H9 (cell line): ENCODE measurements around the gene TFF3. TPM values are rescaled to one million over a fixed set of nuclear protein-coding genes. Genes with fewer than 3 reads are reported as not detected.
A peak's percentile ranks its signal among the peaks of the same experiment; 100 is the strongest.
"Not testable (repeated sequence)": the region's sequence is repeated elsewhere in the genome, so short reads cannot be mapped to it uniquely, and the experiment has no call there.

Experiments
- DNase-seq: peaks from one replicate; pipeline ENCODE4 v3.0.0-alpha.2; 2017
- H2AFZ ChIP-seq: one replicate; pipeline ENCODE4 v1.6.1; 2013; ENCODE audit warnings: mild to moderate bottlenecking, low read length, control low read depth, moderate library complexity
- H2AK5ac ChIP-seq: 2 replicates; pipeline ENCODE4 v1.6.1; 2013; ENCODE audit warnings: low read length, control low read depth, mixed read lengths; ENCODE audit not compliant: insufficient read length
- H2BK120ac ChIP-seq: one replicate; pipeline ENCODE4 v1.6.1; 2013; ENCODE audit warnings: low read depth, mild to moderate bottlenecking, low read length, control low read depth, inconsistent platforms; ENCODE audit not compliant: poor library complexity, severe bottlenecking
- H2BK12ac ChIP-seq: 2 replicates; pipeline ENCODE4 v1.6.1; 2013; ENCODE audit warnings: low read length, control low read depth, mixed read lengths, low read depth; ENCODE audit not compliant: insufficient read length
- H2BK15ac ChIP-seq: 2 replicates; pipeline ENCODE4 v1.6.1; 2013; ENCODE audit warnings: low read depth, low read length, control low read depth
- H2BK20ac ChIP-seq: one replicate; pipeline ENCODE4 v1.6.1; 2013; ENCODE audit warnings: low read depth, mild to moderate bottlenecking, low read length, control low read depth, inconsistent platforms; ENCODE audit not compliant: poor library complexity, severe bottlenecking
- H2BK5ac ChIP-seq: 2 replicates; pipeline ENCODE4 v1.6.1; 2013; ENCODE audit warnings: low read length, control low read depth, mixed read lengths; ENCODE audit not compliant: insufficient read length
- H3K14ac ChIP-seq: 2 replicates; pipeline ENCODE4 v1.6.1; 2013; ENCODE audit warnings: low read length, control low read depth; ENCODE audit not compliant: insufficient read depth
- H3K18ac ChIP-seq: 2 replicates; pipeline ENCODE4 v1.6.1; 2013; ENCODE audit warnings: low read depth, mild to moderate bottlenecking, mixed read lengths, low read length, control low read depth; ENCODE audit not compliant: insufficient read length
- H3K23ac ChIP-seq: 2 replicates; pipeline ENCODE4 v1.6.1; 2013; ENCODE audit warnings: low read length, control low read depth, mixed read lengths, low read depth; ENCODE audit not compliant: insufficient read length
- H3K23me2 ChIP-seq: 2 replicates; pipeline ENCODE4 v1.6.1; 2013; ENCODE audit warnings: low read depth, mild to moderate bottlenecking, mixed read lengths, low read length, control low read depth; ENCODE audit not compliant: insufficient read length, poor library complexity, severe bottlenecking
- H3K27ac ChIP-seq: 2 replicates; pipeline ENCODE4 v1.5.1; 2013; ENCODE audit warnings: low read length, control low read depth, mixed read lengths, low read depth; ENCODE audit not compliant: insufficient read length
- H3K27me3 ChIP-seq: 2 replicates; pipeline ENCODE4 v1.6.1; 2013; ENCODE audit warnings: low read length, control low read depth, inconsistent platforms; ENCODE audit not compliant: insufficient read depth
- H3K4ac ChIP-seq: 2 replicates; pipeline ENCODE4 v1.6.1; 2013; ENCODE audit warnings: low read depth, mild to moderate bottlenecking, control low read depth, inconsistent platforms, low read length, moderate library complexity
- H3K4me1 ChIP-seq: 2 replicates; pipeline ENCODE4 v1.6.1; 2013; ENCODE audit warnings: low read length, control low read depth, inconsistent platforms; ENCODE audit not compliant: insufficient read depth
- H3K4me2 ChIP-seq: 2 replicates; pipeline ENCODE4 v1.6.1; 2013; ENCODE audit warnings: low read length, control low read depth, mixed read lengths; ENCODE audit not compliant: insufficient read length, insufficient read depth
- H3K56ac ChIP-seq: 2 replicates; pipeline ENCODE4 v1.6.1; 2013; ENCODE audit warnings: low read depth, mild to moderate bottlenecking, mixed read lengths, low read length, control low read depth; ENCODE audit not compliant: insufficient read length
- H3K79me1 ChIP-seq: 2 replicates; pipeline ENCODE4 v1.6.1; 2013; ENCODE audit warnings: low read depth, mild to moderate bottlenecking, moderate library complexity, low read length, control low read depth, inconsistent platforms; ENCODE audit not compliant: insufficient read depth, poor library complexity, severe bottlenecking
- H3K79me2 ChIP-seq: 2 replicates; pipeline ENCODE4 v1.6.1; 2013; ENCODE audit warnings: low read length, control low read depth, inconsistent platforms; ENCODE audit not compliant: insufficient read depth
- H3K9ac ChIP-seq: 2 replicates; pipeline ENCODE4 v1.6.1; 2013; ENCODE audit warnings: low read length, control low read depth, mixed read lengths; ENCODE audit not compliant: insufficient read length; ENCODE audit errors: extremely low read depth
- H3K9me3 ChIP-seq: one replicate; pipeline ENCODE4 v1.6.1; 2013; ENCODE audit warnings: low read depth, low read length, inconsistent platforms; ENCODE audit not compliant: control insufficient read depth
- H3T11ph ChIP-seq: one replicate; pipeline ENCODE4 v1.6.1; 2013; ENCODE audit warnings: mild to moderate bottlenecking, low read length, control low read depth, inconsistent platforms
- H4K20me1 ChIP-seq: one replicate; pipeline ENCODE4 v1.6.1; 2013; ENCODE audit not compliant: control insufficient read depth, insufficient read length, insufficient read depth
- H4K5ac ChIP-seq: 2 replicates; pipeline ENCODE4 v1.6.1; 2013; ENCODE audit warnings: low read depth, mild to moderate bottlenecking, mixed read lengths, low read length, control low read depth; ENCODE audit not compliant: insufficient read length
- H4K8ac ChIP-seq: replicated peaks from 2 replicates; pipeline ENCODE4 v1.6.1; 2013; ENCODE audit warnings: low read length, control low read depth, mixed read lengths, low read depth; ENCODE audit not compliant: insufficient read length
- H4K91ac ChIP-seq: 2 replicates; pipeline ENCODE4 v1.6.1; 2013; ENCODE audit warnings: low read depth, mild to moderate bottlenecking, moderate library complexity, mixed read lengths, low read length, control low read depth; ENCODE audit not compliant: insufficient read length
- H3K27ac Mint-ChIP-seq, 3 experiments: 2 replicates in 2 of 3; 3 replicates in 1 of 3; pipeline ENCODE4 v1.8.0; 2020 to 2021; ENCODE audit warnings: mixed read lengths in 3 of 3, mild to moderate bottlenecking in 1 of 3, moderate library complexity in 1 of 3
- H3K27me3 Mint-ChIP-seq: 2 replicates; pipeline ENCODE4 v1.8.0; 2021; ENCODE audit warnings: low read depth, mild to moderate bottlenecking, moderate library complexity, mixed read lengths
- H3K36me3 Mint-ChIP-seq, 3 experiments: 2 replicates in 2 of 3; 3 replicates in 1 of 3; pipeline ENCODE4 v1.8.0; 2020 to 2021; ENCODE audit warnings: low read depth in 3 of 3, mixed read lengths in 3 of 3; ENCODE audit not compliant: insufficient read depth in 1 of 3
- H3K4me1 Mint-ChIP-seq, 2 experiments: 2 replicates each; pipeline ENCODE4 v1.8.0; 2020; ENCODE audit warnings: mixed read lengths in 2 of 2
- H3K4me3 Mint-ChIP-seq, 2 experiments: 2 replicates in 1 of 2; 3 replicates in 1 of 2; pipeline ENCODE4 v1.8.0; 2020 to 2021; ENCODE audit warnings: mild to moderate bottlenecking in 2 of 2, mixed read lengths in 2 of 2, moderate library complexity in 1 of 2
- H3K9me3 Mint-ChIP-seq, 2 experiments: 2 replicates in 1 of 2; 3 replicates in 1 of 2; pipeline ENCODE4 v1.8.0; 2020; ENCODE audit warnings: mild to moderate bottlenecking in 2 of 2, mixed read lengths in 2 of 2, moderate library complexity in 1 of 2
- WGBS: extraction: QIAGEN DNeasy Blood & Tissue Kit; methylation state at CpG from one replicate; pipeline ENCODE4 v1.1.7; 2013; ENCODE audit warnings: missing lambda C conversion rate, low lambda C conversion rate, mixed read lengths; ENCODE audit not compliant: insufficient read length; ENCODE audit errors: extremely low coverage; 5-methylcytosine and 5-hydroxymethylcytosine counted together
- total RNA-seq: library from RNA; stranded (reverse); gene quantifications from 2 replicates; pipeline ENCODE4 v1.2.1, GENCODE V29; 2021
- TF ChIP-seq, protein P1 (sequence below): fragments of 200-600 bp; sonication (generic); conservative IDR thresholded peaks from 3 replicates; pipeline ENCODE4 v1.8.0; 2021; ENCODE audit warnings: antibody characterized with exemption, mild to moderate bottlenecking

The TFF3 gene
- total RNA-seq, 1 experiment from 2014 or later, result 1.5 TPM

DNA sequence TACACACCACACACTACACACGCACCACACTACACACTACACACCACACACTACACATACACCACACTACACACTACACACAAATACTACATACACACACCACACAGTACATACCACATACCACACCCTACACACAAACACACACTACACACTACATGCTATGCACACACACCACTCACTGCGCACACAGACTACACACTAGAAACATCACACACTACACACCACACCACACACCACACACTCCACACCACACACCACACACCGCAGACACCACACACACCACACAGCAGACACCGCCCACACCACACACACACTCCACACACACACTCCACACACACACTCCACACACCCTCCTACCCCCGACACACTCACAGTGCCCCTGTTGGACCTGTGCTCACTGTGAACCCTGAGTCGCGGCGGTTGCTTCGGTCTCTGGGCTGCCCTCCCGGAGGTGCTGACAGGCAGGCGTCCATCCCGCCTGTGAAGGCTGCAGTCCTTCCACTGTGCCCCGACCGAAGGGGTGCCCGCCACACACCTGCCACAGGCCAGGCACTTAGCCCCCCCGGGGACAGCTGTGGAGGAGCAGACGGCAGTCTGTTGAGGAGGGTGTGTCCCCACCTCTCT, 21.4 kb downstream of the TFF3 start:
- H3K23ac ChIP-seq, result no peak overlapping the region
- H2AK5ac ChIP-seq, result no peak overlapping the region
- H2BK15ac ChIP-seq, result no peak overlapping the region
- no peak overlapping the region for H4K8ac ChIP-seq
- no peaks in the 10 kb centered on the region for H4K20me1 ChIP-seq
- H3K4me3 Mint-ChIP-seq, result no peak overlapping the region
- H4K91ac ChIP-seq, result no peak overlapping the region
- no peak overlapping the region for H3K4me2 ChIP-seq
- no peaks in the 10 kb centered on the region for H3K27me3 ChIP-seq
- no peak overlapping the region for H3K14ac ChIP-seq
- no peak overlapping the region for H3T11ph ChIP-seq
- no peaks in the 10 kb centered on the region for H3K4me1 ChIP-seq
- H3K9me3 Mint-ChIP-seq, result peaks cover under 1 to 4% of the 10 kb centered on the region in 2 experiments; a peak in 4 of 5 replicates
- TF ChIP-seq, protein P1, sequence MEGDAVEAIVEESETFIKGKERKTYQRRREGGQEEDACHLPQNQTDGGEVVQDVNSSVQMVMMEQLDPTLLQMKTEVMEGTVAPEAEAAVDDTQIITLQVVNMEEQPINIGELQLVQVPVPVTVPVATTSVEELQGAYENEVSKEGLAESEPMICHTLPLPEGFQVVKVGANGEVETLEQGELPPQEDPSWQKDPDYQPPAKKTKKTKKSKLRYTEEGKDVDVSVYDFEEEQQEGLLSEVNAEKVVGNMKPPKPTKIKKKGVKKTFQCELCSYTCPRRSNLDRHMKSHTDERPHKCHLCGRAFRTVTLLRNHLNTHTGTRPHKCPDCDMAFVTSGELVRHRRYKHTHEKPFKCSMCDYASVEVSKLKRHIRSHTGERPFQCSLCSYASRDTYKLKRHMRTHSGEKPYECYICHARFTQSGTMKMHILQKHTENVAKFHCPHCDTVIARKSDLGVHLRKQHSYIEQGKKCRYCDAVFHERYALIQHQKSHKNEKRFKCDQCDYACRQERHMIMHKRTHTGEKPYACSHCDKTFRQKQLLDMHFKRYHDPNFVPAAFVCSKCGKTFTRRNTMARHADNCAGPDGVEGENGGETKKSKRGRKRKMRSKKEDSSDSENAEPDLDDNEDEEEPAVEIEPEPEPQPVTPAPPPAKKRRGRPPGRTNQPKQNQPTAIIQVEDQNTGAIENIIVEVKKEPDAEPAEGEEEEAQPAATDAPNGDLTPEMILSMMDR, result no peak
- H3K9me3 ChIP-seq, result no peaks in the 10 kb centered on the region
- H3K79me2 ChIP-seq, result no peaks in the 10 kb centered on the region
- H3K27ac ChIP-seq, result no peak overlapping the region
- H3K9ac ChIP-seq, result no peak overlapping the region
- no peaks in the 10 kb centered on the region for H3K23me2 ChIP-seq
- no peak overlapping the region for H3K18ac ChIP-seq
- H3K4ac ChIP-seq, result no peak overlapping the region
- peaks cover 23 to 37% of the 10 kb centered on the region in 2 experiments for H3K4me1 Mint-ChIP-seq
- H2AFZ ChIP-seq, result no peak overlapping the region
- no peak overlapping the region for H2BK20ac ChIP-seq
- 77% methylated on average over 3 of the region's 17 CpGs for WGBS
- no peak overlapping the region for H2BK12ac ChIP-seq
- H3K56ac ChIP-seq, result no peak overlapping the region
- H2BK5ac ChIP-seq, result no peak overlapping the region
- no peak overlapping the region for H2BK120ac ChIP-seq
- H3K27ac Mint-ChIP-seq, result no peak overlapping the region
- DNase-seq, result no peak
- peaks cover 5 to 9% (median 5%) of the 10 kb centered on the region in 3 experiments; a peak in 6 of 7 replicates for H3K36me3 Mint-ChIP-seq
- H3K79me1 ChIP-seq, result no peaks in the 10 kb centered on the region
- peaks cover 8% of the 10 kb centered on the region for H3K27me3 Mint-ChIP-seq
- H4K5ac ChIP-seq, result no peak overlapping the region

DNA sequence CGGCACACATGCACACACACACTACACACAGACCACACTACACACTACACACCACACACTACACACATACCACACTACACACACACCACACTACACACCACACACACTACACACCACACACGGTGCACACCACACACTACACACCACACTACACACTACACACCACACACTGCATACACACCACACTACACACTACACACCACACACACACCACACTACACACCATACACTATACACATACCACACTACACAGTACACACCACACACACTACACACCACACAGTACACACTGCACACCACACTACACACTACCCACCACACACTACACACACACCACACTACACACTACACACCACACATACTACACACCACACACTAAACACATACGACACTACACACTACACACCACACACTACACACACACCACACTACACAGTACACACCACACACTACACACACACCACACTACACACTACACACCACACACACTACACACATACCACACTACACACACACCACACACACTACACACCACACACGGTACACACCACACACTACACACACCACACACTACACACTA, 22.6 kb downstream of the TFF3 start:
- H3K23ac ChIP-seq, H3K4me2 ChIP-seq, H3K27me3 ChIP-seq, H3K9me3 ChIP-seq, H2BK120ac ChIP-seq, H3K27ac Mint-ChIP-seq, H2AFZ ChIP-seq, H3K4me3 Mint-ChIP-seq, H3K79me2 ChIP-seq, H2BK20ac ChIP-seq, H3K56ac ChIP-seq, H4K20me1 ChIP-seq, H3K9ac ChIP-seq, H3K4me1 ChIP-seq, H2BK5ac ChIP-seq, DNase-seq, H2BK15ac ChIP-seq, H2AK5ac ChIP-seq, H3K23me2 ChIP-seq, H3K27ac ChIP-seq, H3T11ph ChIP-seq, H2BK12ac ChIP-seq, H3K79me1 ChIP-seq, H3K14ac ChIP-seq, H3K4ac ChIP-seq, H4K91ac ChIP-seq: not testable (repeated sequence)
- 100% methylated on average over 2 of the region's 4 CpGs for WGBS
- Histone ChIP-seq H4K8ac (peak overlapping the region; percentile 78), H4K5ac (peak overlapping the region; percentile 53), H3K18ac (peak overlapping the region; percentile 10)
- Mint-ChIP-seq H3K4me1 (peaks cover 12 to 30% of the 10 kb centered on the region in 2 experiments), H3K36me3 (peaks cover 9 to 13% (median 12%) of the 10 kb centered on the region in 3 experiments; a peak in 6 of 7 replicates), H3K27me3 (peaks cover 15% of the 10 kb centered on the region), H3K9me3 (peaks cover 6 to 10% of the 10 kb centered on the region in 2 experiments; a peak in 4 of 5 replicates)
